Adrenal gland (tissue), 5 donors: Measurements from ENCODE around the gene CLSTN1.
A peak's percentile ranks its signal among the peaks of the same experiment; 100 is the strongest.

Experiments used
- CTCF ChIP-seq, 6 experiments: fragments of 450-650 bp in 4 of 6; fragments of 200-600 bp in 2 of 6; sonication (generic) in 1 of 6; IDR thresholded peaks; 1 replicate in 5 of 6; 2 replicates in 1 of 6; pipeline versions ENCODE4 v1.5.1 to v1.8.0; 2016 to 2021; ENCODE audit warnings: antibody characterized with exemption in 6 of 6, mild to moderate bottlenecking in 2 of 6, moderate library complexity in 1 of 6
- POLR2A ChIP-seq, 2 donors: fragments of 450-650 bp; IDR thresholded peaks; one replicate each; pipeline ENCODE4 v1.6.1; 2017; ENCODE audit warnings: antibody characterized with exemption in 2 of 2, mild to moderate bottlenecking in 2 of 2, moderate library complexity in 1 of 2
- donor health status: DM: no; HTN: no; CAD: no.

GRCh38 chr1:9721606-9722377, 102.0 kb downstream of the CLSTN1 start:
- TF ChIP-seq CTCF (IDR thresholded peaks at IDR 0.05) (peak; percentile 15 to 50 (median 36)), POLR2A (IDR thresholded peaks at IDR 0.05) (no peak)
